ENCODE results near the gene TLE4. TPM values are rescaled to one million over a fixed set of nuclear protein-coding genes. Genes with fewer than 3 reads are reported as not detected.

TLE4 gene
- total RNA-seq, 2 donors from 2014 or later: 17.9 to 54.7 TPM

DNA sequence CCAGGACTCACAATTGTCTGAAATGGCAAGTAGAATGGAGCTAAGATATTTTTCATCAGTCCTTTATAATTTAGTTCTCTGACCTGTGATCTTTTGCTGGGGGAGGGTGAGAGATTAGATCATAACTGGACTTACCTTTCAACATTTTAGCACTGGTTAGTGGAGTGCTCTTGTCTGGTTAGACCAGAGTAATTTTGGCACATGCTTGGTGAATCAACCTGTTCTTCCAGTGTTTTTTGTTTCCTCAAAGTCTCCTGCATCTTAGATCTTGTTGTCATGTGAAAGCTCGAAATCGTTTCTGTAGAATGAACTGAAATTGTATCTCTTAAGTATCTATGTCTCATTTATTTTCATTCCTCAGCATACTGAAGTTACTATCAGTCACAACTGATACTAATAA, 122.4 kb downstream of the TLE4 start:
- intact Hi-C loops (cut with DNase I): no loop called here
- ATAC-seq: no peak
- WGBS, 2 donors: 70 to 74% methylated on average over 2 of the region's 2 CpGs
- Histone ChIP-seq H3K4me1 (no peaks in the 10 kb centered on the region), H3K27me3 (no peaks in the 10 kb centered on the region), H3K9me3 (no peaks in the 10 kb centered on the region), H3K36me3 (replicated peaks in 1 of 2; ENCODE audit: insufficient read depth in 1 of 2, low read depth in 2 of 2) (no peaks in the 10 kb centered on the region), H3K4me3 (no peak overlapping the region), H3K27ac (no peak overlapping the region)
- no peak for DNase-seq
- TF ChIP-seq, protein P1, sequence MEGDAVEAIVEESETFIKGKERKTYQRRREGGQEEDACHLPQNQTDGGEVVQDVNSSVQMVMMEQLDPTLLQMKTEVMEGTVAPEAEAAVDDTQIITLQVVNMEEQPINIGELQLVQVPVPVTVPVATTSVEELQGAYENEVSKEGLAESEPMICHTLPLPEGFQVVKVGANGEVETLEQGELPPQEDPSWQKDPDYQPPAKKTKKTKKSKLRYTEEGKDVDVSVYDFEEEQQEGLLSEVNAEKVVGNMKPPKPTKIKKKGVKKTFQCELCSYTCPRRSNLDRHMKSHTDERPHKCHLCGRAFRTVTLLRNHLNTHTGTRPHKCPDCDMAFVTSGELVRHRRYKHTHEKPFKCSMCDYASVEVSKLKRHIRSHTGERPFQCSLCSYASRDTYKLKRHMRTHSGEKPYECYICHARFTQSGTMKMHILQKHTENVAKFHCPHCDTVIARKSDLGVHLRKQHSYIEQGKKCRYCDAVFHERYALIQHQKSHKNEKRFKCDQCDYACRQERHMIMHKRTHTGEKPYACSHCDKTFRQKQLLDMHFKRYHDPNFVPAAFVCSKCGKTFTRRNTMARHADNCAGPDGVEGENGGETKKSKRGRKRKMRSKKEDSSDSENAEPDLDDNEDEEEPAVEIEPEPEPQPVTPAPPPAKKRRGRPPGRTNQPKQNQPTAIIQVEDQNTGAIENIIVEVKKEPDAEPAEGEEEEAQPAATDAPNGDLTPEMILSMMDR (IDR thresholded peaks at IDR 0.05): no peak
- no peak for TF ChIP-seq POLR2A (IDR thresholded peaks at IDR 0.05)

DNA sequence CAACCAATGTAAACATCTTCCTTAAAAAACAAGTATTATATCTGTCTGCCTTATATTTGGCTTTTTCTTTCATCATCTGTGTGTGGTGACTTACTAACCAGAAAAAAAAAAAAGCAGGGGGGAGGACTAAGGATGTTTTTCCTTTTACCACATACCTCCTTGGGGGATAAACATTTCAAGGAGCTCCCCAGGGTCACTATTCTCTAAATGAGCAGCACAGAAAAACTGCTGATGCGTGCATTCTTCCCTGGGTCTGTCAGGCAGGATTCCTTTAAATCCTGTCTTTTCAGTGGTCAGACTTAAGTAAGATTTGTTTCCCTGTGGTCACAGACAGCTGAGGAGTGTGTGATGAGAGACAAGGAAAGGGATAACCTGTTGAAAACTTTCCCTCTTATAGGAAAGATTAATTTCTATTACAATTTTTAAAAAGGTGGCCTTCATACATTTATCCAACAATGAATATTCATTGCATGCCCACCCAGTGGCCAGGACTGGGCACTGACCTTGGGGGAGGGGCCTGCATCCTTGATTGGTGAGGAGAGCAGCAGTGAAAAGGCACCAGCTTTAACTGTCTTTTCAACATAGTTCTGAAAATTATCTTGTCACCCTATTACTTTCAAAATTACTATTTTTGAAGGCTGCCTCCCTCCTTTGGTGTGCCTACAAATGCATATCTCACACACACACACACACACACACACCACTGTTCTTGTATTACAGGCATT, 123.1 kb downstream of the TLE4 start:
- Histone ChIP-seq H3K27me3 (no peaks in the 10 kb centered on the region), H3K36me3 (replicated peaks in 1 of 2; ENCODE audit: insufficient read depth in 1 of 2, low read depth in 2 of 2) (no peaks in the 10 kb centered on the region), H3K4me3 (no peak overlapping the region), H3K9me3 (no peaks in the 10 kb centered on the region), H3K27ac (no peak overlapping the region), H3K4me1 (no peaks in the 10 kb centered on the region)
- 70 to 86% methylated on average over 1 of the region's 1 CpG for WGBS, 2 donors
- intact Hi-C loops (cut with DNase I): no loop called here
- no peak for TF ChIP-seq POLR2A (IDR thresholded peaks at IDR 0.05)
- TF ChIP-seq, protein P1 (IDR thresholded peaks at IDR 0.05): no peak
- no peak for ATAC-seq
- DNase-seq: no peak

DNA sequence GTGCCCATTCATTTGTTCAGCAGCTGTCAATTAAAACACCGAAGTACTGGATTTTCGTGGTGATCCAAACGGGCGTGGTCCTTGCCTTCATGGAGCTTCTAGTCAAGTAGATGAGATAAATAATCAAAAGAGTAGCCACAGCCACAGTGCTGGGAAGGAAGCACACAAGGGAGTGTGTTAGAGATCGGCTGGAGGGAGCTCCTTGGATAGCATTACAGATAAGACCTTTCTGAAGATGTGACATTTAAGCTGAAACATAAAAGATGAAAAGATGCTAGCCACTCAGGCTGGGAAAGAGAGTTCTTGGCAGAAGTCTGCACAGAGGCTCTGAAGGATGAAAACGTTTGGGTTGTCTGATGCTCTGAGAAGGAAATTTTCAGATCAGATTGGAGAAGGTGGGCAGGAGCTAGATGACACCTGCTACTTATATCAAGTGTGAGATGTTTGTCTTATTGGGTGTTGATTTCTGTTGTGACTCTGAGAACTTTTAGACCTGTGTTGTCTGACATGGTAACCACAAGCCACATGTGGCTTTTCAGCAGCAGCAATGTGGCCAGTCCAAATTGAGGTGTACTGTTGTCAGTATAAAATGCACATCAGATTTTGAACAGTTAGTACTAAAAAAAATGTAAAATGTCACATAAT, 123.9 kb downstream of the TLE4 start:
- Histone ChIP-seq H3K27ac (no peak overlapping the region), H3K4me1 (no peaks in the 10 kb centered on the region), H3K27me3 (no peaks in the 10 kb centered on the region), H3K4me3 (no peak overlapping the region), H3K9me3 (no peaks in the 10 kb centered on the region), H3K36me3 (replicated peaks in 1 of 2; ENCODE audit: insufficient read depth in 1 of 2, low read depth in 2 of 2) (no peaks in the 10 kb centered on the region)
- intact Hi-C loops (cut with DNase I): no loop called here
- ATAC-seq: no peak
- WGBS, 2 donors: 85 to 88% methylated on average over 6 of the region's 6 CpGs
- no peak for DNase-seq
- TF ChIP-seq, protein P1 (IDR thresholded peaks at IDR 0.05): no peak
- TF ChIP-seq POLR2A (IDR thresholded peaks at IDR 0.05): no peak

DNA sequence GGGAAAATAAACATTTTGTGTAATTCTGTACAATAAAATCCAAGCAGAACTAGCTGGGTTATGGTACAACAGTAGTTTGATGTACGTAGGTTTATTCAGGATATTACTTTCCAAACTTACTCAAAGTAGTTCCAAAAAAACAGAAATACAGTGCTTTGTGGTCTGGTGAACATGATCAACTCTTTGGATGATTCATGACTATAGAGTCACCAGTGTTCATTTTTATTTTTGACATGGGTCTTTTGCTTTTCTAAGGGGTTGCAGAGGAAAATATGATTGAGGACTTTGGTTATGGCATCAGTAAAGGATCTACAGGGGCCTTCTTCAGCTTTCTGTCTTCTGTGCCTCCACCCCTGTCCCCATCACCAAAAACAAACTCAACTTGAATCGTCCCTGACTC, 127.2 kb downstream of the TLE4 start:
- WGBS, 2 donors: 86 to 94% methylated on average over 2 of the region's 2 CpGs
- TF ChIP-seq POLR2A (IDR thresholded peaks at IDR 0.05): no peak
- TF ChIP-seq, protein P1 (IDR thresholded peaks at IDR 0.05): no peak
- Histone ChIP-seq H3K9me3 (no peaks in the 10 kb centered on the region), H3K4me3 (no peak overlapping the region), H3K27ac (no peak overlapping the region), H3K36me3 (replicated peaks in 1 of 2; ENCODE audit: insufficient read depth in 1 of 2, low read depth in 2 of 2) (no peaks in the 10 kb centered on the region), H3K4me1 (no peaks in the 10 kb centered on the region), H3K27me3 (no peaks in the 10 kb centered on the region)
- intact Hi-C loops (cut with DNase I): no loop called here
- DNase-seq (no peak), ATAC-seq (no peak)

DNA sequence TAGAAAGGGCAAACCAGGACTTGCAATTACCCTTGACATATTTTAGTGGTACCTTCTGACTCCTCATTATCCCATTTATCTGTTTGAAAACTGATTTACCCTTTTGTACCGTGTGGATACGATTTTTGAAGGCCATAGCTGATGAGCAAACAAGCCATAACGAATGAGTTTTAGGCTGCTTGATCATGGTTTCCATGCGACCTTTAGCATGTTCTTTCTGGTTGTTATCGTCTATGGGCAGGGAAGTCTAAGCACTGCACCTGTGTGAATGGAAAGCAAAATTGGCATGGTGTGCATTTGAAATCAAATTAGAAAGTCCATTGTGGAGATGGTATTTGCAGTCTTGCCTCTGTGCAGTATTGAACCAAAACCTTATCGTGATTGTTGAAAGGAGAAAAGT, 127.7 kb downstream of the TLE4 start:
- intact Hi-C loops (cut with DNase I): no loop called here
- no peak for ATAC-seq
- Histone ChIP-seq H3K4me1 (no peaks in the 10 kb centered on the region), H3K27ac (no peak overlapping the region), H3K36me3 (replicated peaks in 1 of 2; ENCODE audit: insufficient read depth in 1 of 2, low read depth in 2 of 2) (no peaks in the 10 kb centered on the region), H3K4me3 (no peak overlapping the region), H3K9me3 (no peaks in the 10 kb centered on the region), H3K27me3 (no peaks in the 10 kb centered on the region)
- 85 to 89% methylated on average over 6 of the region's 6 CpGs for WGBS, 2 donors
- no peak for DNase-seq
- no peak for TF ChIP-seq POLR2A (IDR thresholded peaks at IDR 0.05)
- TF ChIP-seq, protein P1 (IDR thresholded peaks at IDR 0.05): no peak
